22Rv1 (cell line): ENCODE data around the gene GTF2H3.

Source experiments
- H3K27ac ChIP-seq: fragments of 450-650 bp; 2 replicates; pipeline ENCODE4 v1.5.1; 2017
- ZFX ChIP-seq: fragments of 450-650 bp; IDR thresholded peaks from 2 replicates; pipeline ENCODE4 v1.6.1; 2017; ENCODE audit warnings: antibody characterized with exemption, borderline replicate concordance
- TF ChIP-seq, protein P1 (sequence below): fragments of 450-650 bp; IDR thresholded peaks from 2 replicates; pipeline ENCODE4 v1.5.1; 2017; ENCODE audit warnings: mild to moderate bottlenecking

Gene GTF2H3

GRCh38 chr12:123686636-123687190 lies 53.1 kb downstream of the GTF2H3 start:
- no peak overlapping the region for H3K27ac ChIP-seq
- TF ChIP-seq, protein P1, sequence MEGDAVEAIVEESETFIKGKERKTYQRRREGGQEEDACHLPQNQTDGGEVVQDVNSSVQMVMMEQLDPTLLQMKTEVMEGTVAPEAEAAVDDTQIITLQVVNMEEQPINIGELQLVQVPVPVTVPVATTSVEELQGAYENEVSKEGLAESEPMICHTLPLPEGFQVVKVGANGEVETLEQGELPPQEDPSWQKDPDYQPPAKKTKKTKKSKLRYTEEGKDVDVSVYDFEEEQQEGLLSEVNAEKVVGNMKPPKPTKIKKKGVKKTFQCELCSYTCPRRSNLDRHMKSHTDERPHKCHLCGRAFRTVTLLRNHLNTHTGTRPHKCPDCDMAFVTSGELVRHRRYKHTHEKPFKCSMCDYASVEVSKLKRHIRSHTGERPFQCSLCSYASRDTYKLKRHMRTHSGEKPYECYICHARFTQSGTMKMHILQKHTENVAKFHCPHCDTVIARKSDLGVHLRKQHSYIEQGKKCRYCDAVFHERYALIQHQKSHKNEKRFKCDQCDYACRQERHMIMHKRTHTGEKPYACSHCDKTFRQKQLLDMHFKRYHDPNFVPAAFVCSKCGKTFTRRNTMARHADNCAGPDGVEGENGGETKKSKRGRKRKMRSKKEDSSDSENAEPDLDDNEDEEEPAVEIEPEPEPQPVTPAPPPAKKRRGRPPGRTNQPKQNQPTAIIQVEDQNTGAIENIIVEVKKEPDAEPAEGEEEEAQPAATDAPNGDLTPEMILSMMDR: no peak
- TF ChIP-seq ZFX: no peak

DNA sequence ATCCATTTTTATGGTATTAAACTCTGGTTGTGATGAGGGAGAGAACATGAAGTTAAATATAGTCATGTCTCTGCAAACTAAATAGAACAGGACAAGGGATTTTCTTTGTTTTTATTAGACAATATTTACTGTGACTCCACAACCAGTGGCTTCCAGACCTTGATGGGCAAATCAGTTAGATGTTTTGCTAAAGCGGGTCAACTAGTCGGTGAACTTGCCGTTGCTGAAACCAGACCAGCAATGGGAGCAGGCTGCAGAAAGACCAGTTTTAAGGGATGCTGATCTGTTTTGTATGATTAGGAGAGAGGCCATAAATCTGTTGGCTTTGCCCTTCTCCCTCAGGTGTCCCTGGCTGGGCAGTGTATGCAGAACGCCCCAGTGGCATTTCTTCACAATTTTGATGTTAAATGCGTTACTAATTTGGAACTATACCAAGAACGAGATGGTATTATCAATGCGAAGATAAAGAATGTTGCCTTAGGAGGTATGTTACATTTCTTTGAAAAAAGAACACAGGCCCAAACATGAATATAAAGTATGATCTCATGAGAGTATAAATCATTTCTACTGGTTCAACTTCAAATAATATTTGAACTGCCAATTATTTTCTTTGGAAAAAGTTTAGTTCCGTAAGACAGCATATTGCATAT lies 56.7 kb downstream of the GTF2H3 start:
- H3K27ac ChIP-seq: no peak overlapping the region
- TF ChIP-seq ZFX: no peak
- TF ChIP-seq, protein P1: no peak

DNA sequence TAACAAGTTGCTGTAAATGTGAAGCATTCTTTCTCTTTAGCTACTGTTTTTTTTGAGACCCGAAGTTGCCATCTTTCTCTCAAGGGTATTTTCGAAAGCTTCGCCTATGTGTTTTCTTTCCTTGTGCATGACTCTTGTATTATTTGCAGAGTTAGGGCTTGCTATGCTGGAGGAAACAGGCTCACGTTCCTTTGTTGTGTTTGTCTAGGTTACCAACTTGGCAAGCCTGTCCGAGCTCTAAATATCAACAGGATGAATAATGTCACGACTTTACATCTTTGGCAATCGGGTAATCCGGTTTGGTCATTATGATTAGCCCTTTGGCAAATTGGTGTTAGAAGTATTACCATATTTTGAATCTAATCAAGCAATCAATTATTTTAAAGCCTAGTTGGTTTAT lies 62.6 kb downstream of the GTF2H3 start:
- no peak overlapping the region for H3K27ac ChIP-seq
- TF ChIP-seq, protein P1: no peak
- no peak for TF ChIP-seq ZFX

DNA sequence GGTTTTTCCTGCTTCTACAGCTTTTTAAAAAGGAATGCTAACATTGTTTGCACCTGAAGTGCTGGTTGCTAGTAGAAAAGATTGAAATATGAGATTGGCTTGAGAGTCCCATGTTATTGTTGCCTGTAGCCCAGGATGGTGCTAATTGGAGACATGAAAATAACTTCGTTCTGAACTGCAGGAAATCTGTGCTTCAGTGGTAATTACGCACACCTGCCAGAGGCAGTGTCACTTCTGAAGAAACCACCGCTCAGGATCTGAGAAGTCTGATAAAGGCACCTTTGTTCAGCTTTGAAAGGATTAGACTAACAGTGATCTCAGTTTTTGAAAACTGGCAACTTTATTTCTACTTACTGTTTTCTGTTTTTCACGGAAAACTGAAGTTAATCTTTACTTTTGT lies 63.0 kb downstream of the GTF2H3 start:
- TF ChIP-seq, protein P1: no peak
- TF ChIP-seq ZFX: no peak
- no peak overlapping the region for H3K27ac ChIP-seq

DNA sequence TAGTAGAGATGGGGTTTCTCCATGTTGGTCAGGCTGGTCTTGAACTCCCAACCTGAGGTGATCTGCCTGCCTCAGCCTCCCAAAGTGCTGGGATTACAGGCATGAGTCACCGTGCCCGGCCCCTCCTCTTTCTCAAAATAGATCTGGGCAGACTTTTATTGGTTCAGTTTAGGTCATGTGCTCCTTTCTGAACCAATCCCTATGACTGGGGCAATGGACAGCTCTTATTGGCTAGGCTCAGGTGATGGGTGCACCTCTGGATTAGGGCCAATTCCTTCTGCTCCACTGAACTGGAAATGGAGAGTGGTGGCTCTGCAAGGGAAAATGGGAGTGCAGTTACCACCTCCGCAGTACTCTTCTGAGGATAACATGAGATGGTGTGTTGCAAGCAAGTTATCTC lies 72.3 kb downstream of the GTF2H3 start:
- TF ChIP-seq, protein P1: no peak
- TF ChIP-seq ZFX: no peak
- no peak overlapping the region for H3K27ac ChIP-seq

- TF ChIP-seq, protein P1: no peak
- TF ChIP-seq ZFX: no peak
- H3K27ac ChIP-seq: no peak overlapping the region
Observed at GRCh38 chr12:123707466-123707865, 73.8 kb downstream of the GTF2H3 start.
